ENCODE measurements around the gene NSG2.
"Not testable (repeated sequence)": the region's sequence is repeated elsewhere in the genome, so short reads cannot be mapped to it uniquely, and the experiment has no call there.

The NSG2 gene

DNA sequence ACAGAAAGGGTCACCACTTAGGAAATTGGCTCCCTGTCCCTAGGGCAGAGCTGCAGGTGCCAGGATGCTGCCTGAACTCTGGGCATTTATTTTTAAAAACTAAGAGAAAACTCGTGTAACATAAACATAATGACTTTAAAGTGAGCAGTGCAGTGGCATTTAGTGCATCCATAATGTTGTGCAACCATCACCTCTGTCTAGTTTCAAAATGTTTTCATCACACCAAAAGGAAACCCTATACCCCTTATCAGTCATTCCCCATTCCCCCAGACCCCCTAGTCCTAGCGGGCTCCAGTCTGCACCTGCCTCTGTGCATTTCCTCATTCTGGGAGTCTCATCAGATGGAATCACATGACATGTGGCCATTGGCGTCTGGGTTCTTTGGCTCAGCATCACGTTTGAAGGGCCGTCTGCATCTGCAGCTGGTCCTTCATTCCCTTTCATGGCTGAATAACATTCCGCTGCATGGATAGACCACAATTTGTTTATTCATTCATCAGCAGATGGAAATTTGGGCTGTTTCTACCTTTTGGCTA lies 55.8 kb downstream of the NSG2 start:
- DNase-seq (ENCODE audit: low read depth in 2 of 2), result no peak

DNA sequence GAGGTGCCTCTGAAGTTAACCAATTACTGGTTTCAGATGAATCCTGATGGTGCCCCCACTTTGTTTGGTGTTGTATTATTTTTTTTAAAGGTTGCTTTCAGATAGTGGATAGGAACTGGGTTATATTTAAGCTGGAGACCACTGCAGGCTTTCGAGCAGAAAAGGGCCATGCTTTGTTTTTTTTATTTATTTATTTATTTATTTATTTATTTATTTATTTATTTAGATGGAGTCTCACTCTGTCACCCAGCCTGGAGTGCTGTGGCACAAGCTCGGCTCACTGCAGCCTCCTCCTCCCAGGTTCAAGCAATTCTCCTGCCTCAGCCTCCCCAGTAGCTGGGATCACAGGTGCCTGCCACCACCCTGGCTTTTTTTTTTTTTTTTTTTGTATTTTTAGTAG lies 57.1 kb downstream of the NSG2 start:
- DNase-seq (ENCODE audit: low read depth in 2 of 2), result not testable (repeated sequence)

DNA sequence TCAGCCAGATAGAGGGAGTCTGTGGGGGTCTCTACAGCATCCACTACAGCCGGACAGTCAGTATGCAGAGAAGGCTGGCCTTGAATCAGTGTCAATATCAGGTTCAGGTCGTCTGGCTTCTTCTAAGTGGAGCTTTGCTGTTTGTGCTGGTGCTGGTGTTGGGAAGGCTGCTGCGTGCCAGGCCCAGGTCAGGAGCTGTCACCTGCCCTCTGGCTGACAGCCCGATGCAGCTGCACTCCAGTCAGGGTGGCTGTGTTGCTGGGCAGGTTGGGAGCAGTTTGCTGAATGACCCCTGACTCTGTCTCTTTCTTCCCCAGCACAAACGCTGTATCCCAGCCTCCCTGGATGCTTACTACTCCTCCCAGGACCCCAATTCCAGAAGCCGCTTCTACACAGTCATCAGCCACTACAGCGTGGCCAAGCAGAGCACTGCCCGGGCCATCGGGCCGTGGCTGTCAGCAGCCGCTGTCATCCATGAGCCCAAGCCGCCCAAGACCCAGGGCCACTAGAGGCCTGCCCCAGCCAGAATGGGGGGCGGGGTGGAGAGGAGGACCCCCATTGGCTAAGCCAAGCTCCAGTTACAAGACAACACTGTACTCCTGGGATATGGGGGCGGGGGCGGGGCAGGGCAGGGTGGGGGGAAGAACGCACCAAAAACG lies 61.6 kb downstream of the NSG2 start:
- no peak for DNase-seq (ENCODE audit: low read depth in 2 of 2)

GRCh38 chr5:174108745-174109144 lies 63.2 kb downstream of the NSG2 start:
- DNase-seq (ENCODE audit: low read depth in 2 of 2), result no peak

- no peak for DNase-seq (ENCODE audit: low read depth in 2 of 2)
Measured at GRCh38 chr5:174109698-174110260, 64.3 kb downstream of the NSG2 start.

GRCh38 chr5:174110310-174110709 lies 64.8 kb downstream of the NSG2 start:
- no peak for DNase-seq (ENCODE audit: low read depth in 2 of 2)

DNA sequence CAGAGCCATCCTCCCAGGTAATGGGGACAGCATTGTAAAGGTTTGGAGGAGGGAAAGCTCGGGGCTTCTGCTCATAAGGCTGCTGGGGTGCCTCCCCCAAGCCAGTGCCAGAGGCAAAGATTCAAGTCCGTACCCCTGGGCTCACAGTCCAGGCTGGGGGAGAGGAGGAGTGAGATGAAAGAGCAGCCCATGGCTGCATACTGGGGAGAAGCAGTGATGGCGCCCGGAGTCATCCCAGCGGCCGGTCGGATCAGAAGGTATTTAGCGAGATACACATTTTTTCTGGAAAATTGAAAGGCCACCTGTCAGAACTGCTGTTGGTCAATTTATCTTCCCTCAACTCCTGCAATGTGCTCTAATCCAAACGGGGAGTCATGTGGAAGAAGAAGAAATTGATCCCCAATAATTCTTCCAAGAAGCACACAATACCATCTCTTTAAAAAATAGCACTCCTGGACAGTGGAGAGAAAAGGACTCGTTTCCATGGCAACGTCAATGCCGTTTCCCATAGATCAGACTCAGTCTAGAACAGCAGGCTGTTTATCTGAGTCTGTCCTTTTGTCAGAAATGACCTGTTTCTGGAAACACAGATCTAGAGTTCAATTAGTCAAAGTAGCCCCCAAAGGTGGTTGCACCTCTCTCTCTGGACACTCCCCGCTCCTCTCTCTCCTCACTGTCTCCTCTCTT lies 65.9 kb downstream of the NSG2 start:
- DNase-seq (ENCODE audit: low read depth in 2 of 2), result no peak

DNA sequence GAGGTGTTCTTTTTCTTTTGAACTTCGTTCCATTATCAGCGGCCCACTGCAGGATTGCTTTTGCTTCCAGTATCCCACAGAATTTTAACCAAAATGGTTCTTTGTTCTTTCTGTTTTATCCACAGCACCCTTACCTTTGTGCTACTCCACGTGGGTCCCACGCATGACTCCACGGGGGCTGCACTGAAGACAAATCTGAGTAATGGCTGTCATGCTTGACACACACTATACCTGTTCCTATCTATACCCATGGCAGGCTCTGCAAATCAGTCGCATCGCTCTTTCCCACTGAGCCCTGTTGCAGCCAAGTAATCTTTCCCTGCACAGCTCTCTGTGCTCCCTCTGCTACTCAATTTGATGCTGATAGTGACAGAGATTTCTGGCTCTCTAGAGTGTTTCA lies 69.7 kb downstream of the NSG2 start:
- DNase-seq (ENCODE audit: low read depth in 2 of 2), result no peak

- no peak for DNase-seq (ENCODE audit: low read depth in 2 of 2)
Measured at GRCh38 chr5:174118823-174119467, 73.4 kb downstream of the NSG2 start.

GRCh38 chr5:174119468-174119881 lies 74.0 kb downstream of the NSG2 start:
- DNase-seq (ENCODE audit: low read depth in 2 of 2), result no peak

DNA sequence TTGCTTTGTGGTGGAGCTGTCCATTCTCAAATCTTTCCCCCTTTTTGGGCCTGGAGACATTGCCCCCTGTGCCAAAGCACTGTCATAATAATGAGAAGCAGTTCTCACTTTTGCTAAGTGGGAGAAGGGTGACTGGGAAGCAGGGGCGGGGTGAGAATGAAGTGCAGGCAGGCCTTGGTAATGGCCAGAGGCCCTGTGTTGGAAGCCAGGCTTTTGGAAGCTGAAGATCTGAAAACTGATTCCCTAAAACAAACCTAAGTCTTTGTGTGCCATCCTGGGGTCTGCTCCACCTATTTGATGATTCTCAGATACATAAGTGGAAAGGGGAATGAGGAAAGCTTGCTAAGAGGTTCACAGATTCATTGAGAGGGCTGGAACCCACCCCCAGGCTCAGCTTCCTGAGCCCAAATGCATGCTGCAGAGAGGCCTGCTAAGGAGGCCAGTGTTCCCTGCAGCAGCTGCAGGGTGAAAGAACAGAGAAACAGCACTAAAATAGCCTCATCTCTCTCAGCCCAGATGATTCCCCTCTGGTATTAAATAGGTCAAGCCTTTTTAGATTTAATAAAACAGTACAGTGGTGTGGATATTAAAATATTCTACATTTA lies 75.0 kb downstream of the NSG2 start:
- no peak for DNase-seq (ENCODE audit: low read depth in 2 of 2)

DNA sequence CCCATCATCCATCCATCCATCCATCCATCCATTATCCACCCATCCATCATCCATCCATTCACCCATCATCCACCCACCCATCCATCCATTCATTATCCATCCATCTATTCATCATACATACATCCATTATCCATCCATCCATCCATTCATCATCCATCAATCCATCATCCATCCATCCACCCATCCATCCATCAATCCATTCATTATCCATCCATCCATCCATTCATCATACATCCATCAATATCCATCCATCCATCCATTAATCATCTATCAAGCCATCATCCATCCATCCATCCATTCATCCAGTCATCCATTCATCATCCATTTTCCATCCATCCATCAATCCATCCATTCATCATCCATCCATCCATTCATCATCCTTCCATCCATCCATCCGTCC lies 89.0 kb downstream of the NSG2 start:
- no peak for DNase-seq (ENCODE audit: low read depth in 2 of 2)

DNA sequence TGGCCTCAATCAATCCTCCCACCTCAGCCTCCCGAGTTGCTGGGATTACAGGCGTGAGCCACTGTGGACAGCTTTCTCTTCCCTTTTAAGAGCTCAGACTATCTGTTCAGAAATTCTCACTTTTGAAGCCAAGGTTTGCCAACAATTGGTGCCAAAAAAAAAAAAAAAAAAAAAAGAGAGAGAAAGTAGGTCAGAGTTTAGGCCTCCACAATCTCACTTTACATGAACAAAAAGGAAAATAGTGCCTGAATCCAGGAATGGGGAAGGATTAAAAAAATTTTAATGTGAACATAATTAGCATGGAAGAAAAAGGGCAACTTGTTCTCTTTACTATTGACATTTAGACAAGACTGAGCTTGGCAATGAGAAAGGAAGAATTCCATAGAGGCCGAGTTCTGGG lies 94.1 kb downstream of the NSG2 start:
- DNase-seq (ENCODE audit: low read depth in 2 of 2), result no peak

DNA sequence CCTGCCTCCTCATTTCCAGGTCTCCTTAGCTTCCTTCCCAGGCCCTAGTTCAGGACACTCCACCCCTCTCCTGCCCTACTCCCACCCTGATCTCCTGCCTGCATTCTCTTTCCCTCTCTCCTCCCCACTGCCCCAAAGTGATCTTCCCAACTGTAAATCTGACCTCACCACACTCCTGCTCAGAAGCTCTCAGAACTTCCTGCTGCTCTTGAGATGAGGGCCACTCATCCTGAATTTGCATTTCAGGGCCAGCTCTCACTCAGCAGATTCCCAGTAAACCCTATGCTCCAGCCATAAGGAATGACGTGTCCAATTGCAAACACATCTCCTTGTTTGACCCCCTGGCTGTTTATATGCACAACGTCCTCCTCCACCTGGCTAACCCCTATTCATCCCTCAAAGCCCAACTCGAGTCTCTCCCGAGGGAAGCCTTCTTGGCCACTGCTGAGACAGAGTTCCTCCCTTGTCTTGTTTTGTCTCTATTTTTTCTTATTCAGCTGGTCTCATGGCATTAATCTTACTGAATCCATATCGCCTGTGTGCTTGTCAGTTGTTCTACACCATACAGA lies 95.0 kb downstream of the NSG2 start:
- no peak for DNase-seq (ENCODE audit: low read depth in 2 of 2)

DNA sequence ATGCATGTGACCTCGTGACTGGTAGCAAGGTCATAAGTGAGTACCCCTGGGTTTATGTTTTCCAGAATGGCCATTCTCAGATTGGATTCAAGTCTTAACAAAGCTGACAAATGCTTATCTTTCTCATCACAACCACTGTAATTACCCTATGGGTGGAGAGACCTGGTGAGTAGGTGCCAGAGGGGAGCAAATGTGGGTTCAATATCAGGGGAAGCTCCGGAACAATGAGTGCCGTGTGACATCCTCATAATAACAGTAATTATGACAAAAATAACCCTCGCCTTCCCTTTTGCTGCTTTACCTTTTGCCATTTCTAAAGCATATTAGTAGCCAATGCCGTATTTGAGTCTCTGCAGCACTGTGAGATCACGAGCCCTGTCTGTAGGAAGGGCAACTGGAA lies 95.9 kb downstream of the NSG2 start:
- DNase-seq (ENCODE audit: low read depth in 2 of 2), result no peak

DNA sequence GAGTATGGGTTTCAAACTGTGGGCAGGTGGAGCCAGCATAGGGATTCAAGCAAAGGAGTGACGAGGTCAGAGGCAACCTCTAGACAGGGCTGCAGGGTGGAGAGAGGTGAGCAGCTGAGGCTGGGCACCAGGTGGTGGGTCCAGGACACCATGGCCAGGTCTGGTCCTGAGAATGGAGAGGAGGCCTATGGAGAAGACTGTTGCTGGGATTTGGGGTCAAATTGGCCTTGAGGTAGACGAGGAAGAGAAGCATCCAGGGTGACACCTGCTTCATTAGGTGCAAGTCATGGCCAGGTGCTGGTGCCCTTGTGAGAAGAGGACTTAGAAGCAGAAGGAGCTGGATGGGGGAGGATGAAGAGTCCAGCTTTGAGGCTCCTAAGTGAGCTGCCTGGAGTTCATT lies 99.6 kb downstream of the NSG2 start:
- DNase-seq (ENCODE audit: low read depth in 2 of 2), result no peak

DNA sequence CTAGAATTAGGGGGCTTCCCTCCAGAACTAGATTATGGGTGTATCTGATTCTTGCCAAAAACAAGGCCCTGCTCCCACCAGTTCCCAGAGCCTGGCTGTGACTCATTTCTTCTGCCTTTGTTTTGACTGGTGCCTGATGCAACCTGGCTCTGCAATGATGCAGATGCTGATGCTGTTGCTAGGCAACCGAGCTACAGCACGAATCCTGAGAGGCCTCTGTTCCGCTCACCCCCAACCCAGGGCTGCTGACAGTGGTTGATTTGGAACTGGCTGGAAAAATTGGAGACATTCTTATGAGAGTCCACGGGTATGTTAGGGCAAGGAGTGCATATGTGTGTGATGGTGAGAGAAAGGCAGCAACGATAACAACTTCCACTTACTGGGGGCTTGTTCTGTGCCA lies 100.3 kb downstream of the NSG2 start:
- no peak for DNase-seq (ENCODE audit: low read depth in 2 of 2)

GRCh38 chr5:174146556-174146955 lies 101.0 kb downstream of the NSG2 start:
- DNase-seq (ENCODE audit: low read depth in 2 of 2), result no peak

DNA sequence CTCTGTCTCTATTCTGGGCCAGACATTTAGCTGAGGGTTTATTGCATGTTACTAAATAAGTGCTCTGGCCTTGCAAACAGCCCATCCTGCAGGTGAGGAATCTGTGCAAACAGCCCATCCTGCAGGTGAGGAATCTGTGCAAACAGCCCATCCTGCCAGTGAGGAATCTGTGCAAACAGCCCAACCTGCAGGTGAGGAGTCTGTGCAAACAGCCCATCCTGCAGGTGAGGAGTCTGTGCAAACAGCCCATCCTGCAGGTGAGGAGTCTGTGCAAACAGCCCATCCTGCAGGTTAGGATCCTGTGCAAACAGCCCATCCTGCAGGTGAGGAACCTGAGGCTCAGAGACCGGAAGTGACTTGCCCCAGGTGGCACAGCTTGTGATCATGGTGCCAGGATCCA lies 101.5 kb downstream of the NSG2 start:
- not testable (repeated sequence) for DNase-seq (ENCODE audit: low read depth in 2 of 2)

- DNase-seq (ENCODE audit: low read depth in 2 of 2), result no peak
Measured at GRCh38 chr5:174147551-174147950, 102.0 kb downstream of the NSG2 start.

GRCh38 chr5:174148721-174149120 lies 103.2 kb downstream of the NSG2 start:
- no peak for DNase-seq (ENCODE audit: low read depth in 2 of 2)

DNA sequence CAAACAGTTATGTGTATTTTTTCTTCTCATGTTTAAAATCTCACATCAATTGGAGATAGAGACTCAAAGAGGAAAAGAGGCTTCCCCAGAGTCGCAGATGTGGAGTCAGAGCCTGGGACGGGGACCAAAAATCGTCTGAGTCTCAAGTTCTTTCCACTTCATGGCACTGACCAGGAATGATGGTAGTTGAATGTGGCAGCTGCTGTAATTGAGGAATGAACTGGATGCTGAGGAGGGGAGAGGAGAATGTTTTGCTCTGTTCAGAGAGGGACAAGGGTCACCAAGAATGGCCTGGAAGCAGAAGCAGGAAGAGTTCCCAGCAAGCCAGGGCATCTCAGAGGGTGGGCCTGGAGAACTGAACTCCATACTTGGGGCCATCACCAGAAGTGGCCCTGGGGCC lies 103.9 kb downstream of the NSG2 start:
- DNase-seq (ENCODE audit: low read depth in 2 of 2), result no peak

All from stimulated activated CD8-positive, alpha-beta memory T cell treated with anti-CD3 and anti-CD28 coated beads, Interleukin-2, amount 100 ng/mL, for 1 hour (primary cell).